GM12892 (cell line): ENCODE results near the gene CENPO.

ENCODE experiments used
- DNase-seq: peaks from one replicate; pipeline ENCODE4 v3.0.0; 2011; ENCODE audit not compliant: insufficient read length
- FAIRE-seq: peaks from 2 replicates; lab custom pipeline; 2011; peaks lifted over from hg19 to GRCh38; lab: Jason Lieb, UNC
- POLR2A ChIP-seq: IDR thresholded peaks from 2 replicates; pipeline ENCODE4 v1.6.1; 2011; ENCODE audit warnings: low read depth, low read length, control low read depth
- POLR2AphosphoS5 ChIP-seq: IDR thresholded peaks from 2 replicates; pipeline ENCODE4 v1.6.1; 2011; ENCODE audit warnings: low read depth, low read length, control low read depth
- TAF1 ChIP-seq: IDR thresholded peaks from 2 replicates; pipeline ENCODE4 v1.6.1; 2011; ENCODE audit warnings: low read depth, mild to moderate bottlenecking, control low read depth, low read length, borderline replicate concordance

Gene CENPO

DNA sequence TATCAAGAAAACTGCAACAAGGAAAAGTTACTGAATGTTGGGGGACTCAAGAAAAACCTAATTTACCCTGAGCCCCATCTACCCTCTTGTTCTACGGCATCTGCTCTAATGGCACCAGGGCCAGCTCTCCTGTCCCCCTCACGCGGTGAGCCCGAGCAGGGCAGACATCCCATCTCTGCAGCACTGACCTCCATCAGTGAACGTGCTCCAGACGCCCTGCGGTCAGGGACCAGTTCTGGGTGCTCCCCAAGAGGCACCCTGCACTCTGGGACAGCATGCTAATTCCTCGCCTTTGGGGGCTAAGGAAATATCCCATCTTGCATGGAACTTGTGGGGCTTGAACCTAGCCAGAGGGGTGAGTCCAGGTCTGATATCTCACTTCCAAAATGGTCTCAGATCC lies 43.0 kb downstream of the CENPO start:
- no peak for DNase-seq
- no peak for FAIRE-seq
- TF ChIP-seq POLR2A (no peak), TAF1 (no peak), POLR2AphosphoS5 (no peak)

DNA sequence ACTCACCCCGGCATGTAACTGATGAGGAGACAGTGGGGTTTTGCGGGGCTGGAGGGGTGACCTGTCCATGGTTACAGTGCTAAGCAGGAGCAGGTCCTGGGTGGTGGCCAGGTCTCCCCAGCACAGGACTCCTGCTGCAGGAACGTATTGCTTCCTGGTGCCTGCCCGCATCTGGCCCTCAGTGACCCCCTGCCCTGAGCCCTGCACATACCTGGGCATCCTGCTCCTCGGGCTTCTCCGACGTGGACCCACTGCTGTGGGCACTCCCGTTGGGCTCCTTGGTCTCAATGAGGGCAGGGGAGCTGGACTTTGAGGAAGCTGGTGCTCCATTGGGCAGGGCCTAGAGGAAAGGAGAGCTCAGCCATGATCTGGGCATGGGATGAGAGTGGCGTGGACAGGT lies 43.5 kb downstream of the CENPO start:
- no peak for FAIRE-seq

DNA sequence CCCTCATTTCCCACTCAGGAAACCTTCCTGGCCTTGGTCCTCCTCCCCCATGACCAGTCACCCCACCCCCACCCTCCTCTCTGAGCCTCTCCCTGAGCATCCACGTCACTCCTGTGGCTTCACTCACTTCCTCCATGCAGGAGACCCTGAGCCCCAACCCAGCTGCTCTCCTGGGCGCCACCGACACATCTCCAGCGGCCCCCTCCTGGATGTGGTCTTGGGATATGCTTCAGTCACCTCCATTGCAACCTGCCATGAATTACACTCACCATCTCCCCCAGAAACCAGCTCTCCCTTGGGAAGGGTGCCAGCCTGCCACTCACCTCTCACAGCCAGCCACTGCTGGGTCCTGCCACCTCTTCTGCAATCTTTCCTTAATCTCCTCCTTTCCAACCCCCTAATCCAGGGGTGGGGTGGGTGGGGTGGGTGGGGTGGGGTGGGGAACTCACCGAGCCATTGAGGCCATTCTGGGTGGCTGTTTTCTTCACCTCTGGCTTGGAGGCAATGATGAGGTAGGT lies 44.8 kb downstream of the CENPO start:
- TF ChIP-seq POLR2AphosphoS5: no peak
- TF ChIP-seq POLR2A: no peak
- TF ChIP-seq TAF1: no peak
- FAIRE-seq: no peak
- no peak for DNase-seq

More for the DNA sequence above, 43.5 kb downstream of the CENPO start:
- TF ChIP-seq POLR2AphosphoS5: no peak
- TF ChIP-seq TAF1: no peak
- no peak for DNase-seq

DNA sequence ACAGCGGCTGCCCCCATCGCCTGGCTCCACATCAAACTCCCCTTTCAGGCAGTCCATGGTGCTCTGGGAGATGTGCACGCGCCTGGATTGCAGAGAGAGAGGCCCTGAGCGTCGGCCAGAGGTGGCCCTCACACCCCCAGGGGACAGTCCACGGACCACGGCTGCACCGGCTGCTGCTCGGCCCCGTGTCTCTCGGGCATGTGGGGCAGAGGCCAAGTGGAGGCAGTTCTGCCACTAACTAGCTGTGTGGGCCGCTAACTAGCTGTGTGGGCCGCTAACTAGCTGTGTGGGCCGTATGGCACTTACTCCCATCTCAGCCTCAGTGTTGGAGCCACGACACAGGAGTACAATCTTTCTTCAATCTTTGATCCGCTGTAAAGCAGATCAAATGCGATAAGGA lies 45.3 kb downstream of the CENPO start:
- FAIRE-seq (no peak), DNase-seq (no peak)
- TF ChIP-seq TAF1: no peak
- no peak for TF ChIP-seq POLR2AphosphoS5
- no peak for TF ChIP-seq POLR2A

DNA sequence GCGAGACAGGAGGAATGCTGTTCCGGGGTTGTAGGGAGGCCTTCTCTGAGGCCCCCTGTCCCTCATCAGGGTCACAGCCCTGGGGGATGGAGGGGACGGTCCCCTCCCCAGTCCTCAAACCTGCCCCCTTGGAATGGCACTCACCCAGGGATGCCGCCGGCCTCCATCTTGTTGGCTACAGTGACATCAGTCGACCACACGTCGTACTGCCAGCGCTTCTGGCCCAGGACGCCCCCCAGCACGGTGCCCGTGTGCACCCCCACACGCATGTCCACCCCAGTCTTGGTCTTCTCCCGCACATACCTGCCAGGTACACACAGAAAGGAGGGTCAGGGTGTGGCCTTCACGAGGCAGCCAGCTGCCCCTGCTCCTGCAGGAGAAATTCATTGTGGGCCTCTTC lies 46.5 kb downstream of the CENPO start:
- TF ChIP-seq POLR2AphosphoS5 (no peak), POLR2A (no peak), TAF1 (no peak)
- FAIRE-seq (no peak), DNase-seq (no peak)

DNA sequence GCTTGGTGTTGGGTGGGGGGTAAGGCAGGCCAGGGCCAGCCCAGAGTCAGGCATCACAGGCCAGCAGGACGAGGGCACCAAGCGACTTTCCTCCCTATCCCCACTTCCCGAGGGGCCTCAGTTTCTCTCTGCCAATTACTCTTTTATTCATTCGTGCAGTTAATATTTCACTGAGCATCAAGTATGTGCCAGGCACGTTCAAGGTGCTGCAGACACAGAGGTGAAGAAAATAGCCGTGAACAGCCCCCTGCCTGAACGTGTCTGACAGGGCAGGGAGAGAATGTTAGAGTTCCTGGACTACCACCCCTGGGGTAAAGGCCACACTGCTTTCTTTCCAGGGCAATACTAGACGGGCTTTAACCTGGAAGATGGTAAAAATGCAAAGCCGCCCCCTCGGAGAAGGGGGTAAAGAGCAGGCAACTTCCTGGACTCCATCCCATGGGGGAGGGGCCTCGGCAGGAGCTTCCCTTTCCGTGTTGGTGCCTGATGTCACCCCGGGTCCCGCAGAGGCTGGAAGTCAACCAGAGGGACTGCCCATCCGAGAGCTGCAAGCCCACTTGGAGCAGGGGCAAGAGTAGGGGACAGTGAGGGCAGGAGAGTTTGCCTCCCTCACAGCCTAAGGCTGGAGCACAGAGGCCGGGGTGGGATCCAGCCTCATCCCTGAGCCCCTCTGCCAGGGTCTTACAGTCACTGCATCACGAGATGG lies 47.1 kb downstream of the CENPO start:
- DNase-seq (no peak), FAIRE-seq (no peak)
- TF ChIP-seq TAF1 (no peak), POLR2A (no peak), POLR2AphosphoS5 (no peak)

DNA sequence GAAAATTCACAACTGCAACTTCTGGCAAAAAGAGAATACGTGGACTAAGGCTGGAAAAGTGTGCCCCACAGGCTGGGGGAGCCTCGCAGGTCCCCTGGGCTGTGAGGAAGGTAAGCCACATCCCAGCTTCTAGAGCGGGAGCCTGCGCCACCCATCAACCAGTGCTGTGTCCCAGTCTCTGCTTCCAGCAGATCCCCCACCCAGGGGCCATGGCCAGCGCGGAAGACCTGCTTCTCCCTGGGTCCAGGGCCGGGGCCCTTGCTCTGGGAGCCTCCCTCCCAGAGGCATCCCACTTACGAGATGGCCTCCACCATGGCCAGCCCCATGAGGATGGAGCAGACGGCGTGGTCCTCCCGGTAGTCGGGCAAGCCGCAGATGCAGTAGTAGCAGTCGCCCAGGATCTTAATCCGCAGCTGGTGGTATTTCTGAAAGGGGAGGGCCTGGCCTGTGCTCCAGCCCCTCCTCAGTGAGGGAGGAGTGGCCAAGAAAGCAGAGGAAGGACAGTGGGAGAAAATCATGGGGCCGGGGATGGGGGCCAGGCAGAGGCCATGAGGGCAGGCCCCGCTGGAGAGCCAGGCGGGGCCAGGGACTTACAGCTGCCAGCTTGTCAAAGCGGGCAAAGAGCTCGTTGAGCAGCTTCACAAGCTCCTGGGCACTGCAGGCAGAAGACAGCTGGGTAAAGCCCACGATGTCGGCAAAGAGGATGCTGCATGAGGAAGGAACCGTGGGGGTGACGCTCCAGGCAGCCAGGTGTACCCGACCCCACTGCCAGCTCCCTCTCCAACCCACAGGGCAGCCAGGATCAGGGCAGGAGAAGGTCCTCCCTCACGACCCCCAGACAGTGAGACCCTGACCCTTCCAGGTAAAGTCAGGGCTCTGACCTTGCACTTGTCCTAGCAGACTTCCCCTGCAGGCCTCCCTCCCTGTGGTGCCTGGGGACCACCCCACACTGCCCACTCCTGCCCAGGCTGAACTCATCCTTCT lies 48.0 kb downstream of the CENPO start:
- FAIRE-seq (no peak), DNase-seq (no peak)
- TF ChIP-seq TAF1 (no peak), POLR2A (no peak), POLR2AphosphoS5 (no peak)

DNA sequence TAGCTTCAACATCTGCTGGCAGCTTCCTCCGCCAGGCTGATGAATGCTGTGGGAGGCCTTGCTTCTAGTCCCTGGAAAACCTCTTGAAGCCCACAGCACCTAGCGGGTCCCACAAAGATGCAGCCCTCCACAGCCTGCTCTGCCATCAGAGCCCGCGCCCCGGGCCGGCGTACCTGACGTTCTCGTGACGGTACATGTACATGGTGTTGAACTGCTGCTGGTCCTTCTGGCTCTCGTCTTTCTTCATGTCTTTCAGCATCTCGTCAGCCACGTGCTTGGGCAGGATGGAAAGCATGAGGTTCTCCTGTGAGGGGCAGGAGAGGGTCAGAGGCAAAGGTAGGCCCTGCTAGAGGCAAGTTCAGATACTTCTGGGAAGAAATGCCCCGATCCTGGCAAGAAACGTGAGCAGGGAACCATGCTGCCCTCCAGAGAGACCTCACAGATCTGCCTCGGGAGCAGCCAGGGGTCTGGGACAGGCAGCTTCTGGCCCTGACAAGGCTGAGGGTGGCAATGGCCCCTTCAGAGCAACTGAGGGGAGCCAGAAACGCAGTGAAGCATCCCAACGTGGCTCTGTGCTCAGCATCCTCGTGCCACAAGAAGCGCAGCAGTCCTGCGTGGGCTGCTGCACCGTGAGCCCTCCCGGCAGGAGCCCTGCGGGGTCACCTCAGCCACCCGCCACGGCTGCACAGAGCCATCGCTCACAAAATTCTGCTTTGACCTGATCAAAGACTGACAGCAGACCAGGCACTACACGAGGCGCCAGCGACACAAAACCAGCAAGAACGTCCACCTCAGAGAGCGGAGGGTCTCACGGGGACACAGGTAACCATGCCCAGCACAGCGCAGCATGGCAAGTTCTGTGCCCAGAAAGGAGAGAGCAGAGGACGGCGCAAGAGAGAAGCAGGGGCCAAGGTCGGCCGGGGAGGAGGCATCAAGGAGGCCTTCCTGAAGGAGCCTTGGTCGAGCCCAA lies 49.1 kb downstream of the CENPO start:
- DNase-seq (no peak), FAIRE-seq (no peak)
- TF ChIP-seq POLR2AphosphoS5: no peak
- no peak for TF ChIP-seq TAF1
- no peak for TF ChIP-seq POLR2A

DNA sequence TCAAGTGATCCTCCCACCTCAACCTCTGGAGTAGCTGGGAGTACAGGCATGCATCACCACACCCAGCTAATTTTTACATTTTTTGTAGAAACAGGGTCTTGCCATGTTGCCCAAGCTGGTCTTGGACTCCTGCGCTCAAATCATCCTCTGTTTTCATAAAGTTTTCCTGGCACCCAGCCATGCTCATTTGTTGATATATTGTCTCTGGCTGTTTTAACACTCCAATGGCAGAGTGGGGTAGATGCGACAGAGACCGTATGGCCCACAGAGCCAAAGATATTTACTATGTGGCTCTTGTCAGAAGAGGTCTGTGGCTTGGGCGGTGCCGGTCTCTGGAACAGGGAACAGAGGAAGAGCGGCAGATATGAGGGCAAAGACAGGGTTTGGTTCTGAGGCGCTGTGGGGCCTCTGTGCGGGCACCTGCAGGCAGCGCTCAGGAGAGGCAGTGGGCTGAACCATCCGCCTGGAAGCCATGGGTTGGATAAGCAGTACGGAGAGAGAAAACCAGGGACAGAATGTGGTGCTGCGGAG lies 50.2 kb downstream of the CENPO start:
- TF ChIP-seq TAF1 (no peak), POLR2A (no peak), POLR2AphosphoS5 (no peak)
- no peak for FAIRE-seq
- no peak for DNase-seq

DNA sequence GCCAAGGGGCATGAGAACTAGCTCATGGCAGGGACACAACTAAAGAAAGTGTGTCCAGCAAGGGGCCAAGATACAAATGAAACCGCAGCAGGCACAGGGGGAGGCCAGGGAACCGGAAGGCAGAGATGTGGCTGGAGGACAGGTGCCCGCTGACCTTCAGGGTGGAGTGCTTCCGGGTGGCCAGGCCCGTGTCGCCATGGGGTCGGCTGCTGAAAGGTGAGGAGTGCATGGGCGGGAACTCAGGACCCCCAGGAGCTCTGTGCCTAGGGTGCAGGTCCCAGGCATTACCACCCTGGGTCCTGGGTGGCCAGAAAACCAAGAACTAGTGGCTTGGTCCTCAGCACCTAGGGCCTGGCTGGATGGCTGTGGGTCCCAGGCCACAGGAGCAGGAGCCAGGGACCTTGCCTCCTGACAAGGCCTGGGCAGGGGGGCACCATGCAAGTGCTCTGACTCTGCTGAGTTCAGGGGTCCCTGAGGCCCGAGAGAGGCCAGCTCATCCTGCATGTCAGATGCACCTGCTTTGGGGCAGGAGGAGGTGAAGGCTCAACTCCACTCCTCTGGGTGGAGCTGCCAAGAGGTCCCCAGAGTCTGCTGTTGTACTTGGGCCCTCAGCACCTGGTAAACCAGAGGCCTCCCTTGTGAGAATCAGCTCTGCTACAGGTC lies 50.9 kb downstream of the CENPO start:
- no peak for FAIRE-seq
- TF ChIP-seq TAF1: no peak
- TF ChIP-seq POLR2AphosphoS5: no peak
- no peak for TF ChIP-seq POLR2A
- DNase-seq: no peak

DNA sequence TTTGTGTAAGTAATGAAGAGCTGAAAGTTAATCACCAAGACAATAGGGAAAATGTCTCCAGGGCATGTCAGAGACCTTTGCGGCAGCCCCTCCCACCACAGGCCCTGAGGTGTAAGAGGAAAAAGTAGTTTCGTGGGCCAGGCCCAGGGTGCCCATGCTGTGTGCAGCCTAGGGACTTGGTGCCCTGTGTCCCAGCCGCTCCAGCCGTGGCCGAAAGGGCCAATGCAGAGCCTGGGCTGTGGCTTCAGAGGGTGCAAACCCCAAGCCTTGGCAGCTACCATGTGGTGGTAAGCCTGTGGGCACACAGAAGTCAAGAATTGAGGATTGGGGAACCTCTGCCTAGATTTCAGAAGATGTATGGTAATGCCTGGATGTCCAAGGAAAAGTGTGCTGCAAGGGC lies 52.5 kb downstream of the CENPO start:
- DNase-seq (no peak), FAIRE-seq (no peak)
- TF ChIP-seq TAF1 (no peak), POLR2AphosphoS5 (no peak), POLR2A (no peak)
